Right lobe of liver (tissue), 6 donors: ENCODE results near the gene HMGN4. TPM values are rescaled to one million over a fixed set of nuclear protein-coding genes. Genes with fewer than 3 reads are reported as not detected.

Experiments
- ATAC-seq, 4 donors: fragments of 200-7000 bp; cut with Tn5 transposase; one replicate each; pipeline ENCODE4 v1.9.1; 2020; ENCODE audit warnings: mild to moderate bottlenecking in 4 of 4, moderate library complexity in 4 of 4
- DNase-seq, 3 donors: peaks; one replicate each; pipeline ENCODE4 v3.0.0-alpha.2; 2020
- H3K27ac ChIP-seq, 3 donors: fragments of 200-600 bp; one replicate each; pipeline ENCODE4 v1.8.0; 2022
- H3K27me3 ChIP-seq, 2 donors: fragments of 200-600 bp; one replicate each; pipeline ENCODE4 v1.8.0; 2022
- H3K36me3 ChIP-seq, 4 donors: fragments of 200-600 bp; sonication (generic) in 1 of 4; one replicate each; pipeline versions ENCODE4 v1.5.1 to v1.8.0; 2017 to 2022; ENCODE audit warnings: control low read depth in 1 of 4
- H3K4me1 ChIP-seq, 4 donors: fragments of 200-600 bp; sonication (generic) in 1 of 4; one replicate each; pipeline versions ENCODE4 v1.5.1 to v1.8.0; 2017 to 2022; ENCODE audit warnings: control low read depth in 1 of 4
- H3K4me3 ChIP-seq, 3 donors: fragments of 200-600 bp; one replicate each; pipeline ENCODE4 v1.8.0; 2022
- H3K9me3 ChIP-seq, 4 donors: fragments of 200-600 bp; sonication (generic) in 1 of 4; one replicate each; pipeline versions ENCODE4 v1.5.1 to v1.8.0; 2017 to 2022; ENCODE audit warnings: control low read depth in 1 of 4
- CTCF ChIP-seq, 4 donors: fragments of 200-600 bp in 3 of 4; fragments of 450-650 bp in 1 of 4; IDR thresholded peaks; one replicate each; pipeline versions ENCODE4 v1.5.1 to v1.8.0; 2016 to 2022; ENCODE audit warnings: antibody characterized with exemption in 4 of 4, mild to moderate bottlenecking in 2 of 4
- POLR2A ChIP-seq: fragments of 450-650 bp; IDR thresholded peaks from one replicate; pipeline ENCODE4 v1.6.1; 2017; ENCODE audit warnings: antibody characterized with exemption, mild to moderate bottlenecking
- WGBS: methylation state at CpG from one replicate; pipeline ENCODE4 v1.1.6; 2018; ENCODE audit warnings: low coverage, low lambda C conversion rate; ENCODE audit not compliant: insufficient coverage; ENCODE audit errors: missing lambda C conversion rate; 5-methylcytosine and 5-hydroxymethylcytosine counted together
- intact Hi-C, 2 donors: fragments of 100-400 bp; cut with DNase I; formaldehyde crosslinking; loops; one replicate each; pipeline versions ENCODE4 v1.11.2 to v1.14.1; 2022
- total RNA-seq, 6 experiments: library from RNA; depleted of rRNA in 2 of 6; stranded (reverse); fragments of >200 nt in 2 of 6; fragmentation: NEBNext Ultra II Directional in 3 of 6; extraction: Animal tissue kit (Norgen Biotek cat#: 25700) in 3 of 6; gene quantifications; one replicate each; pipeline versions ENCODE4 v1.1.0 to v1.2.4, GENCODE V29; 2016 to 2023
- donor health status: DM: no; HTN: yes; CAD: no.
- donor health status: DM: no; HTN: no; CAD: no.
- donor health status: DM: no; HTN: no; CAD: no.
- donor health status: DM: no; HTN: yes; CAD: no.
- donor health status: DM: no; HTN: yes; CAD: no.

HMGN4 gene
- total RNA-seq, 6 experiments from 2014 or later, result 5.8 to 13.2 (median 9.1) TPM

- 4% methylated on average over 1 of the region's 1 CpG for WGBS
- H3K27ac ChIP-seq, result peak overlapping the region in 1 of 3 donors; percentile 9
- H3K9me3 ChIP-seq, result no peaks in the 10 kb centered on the region
- no peak for TF ChIP-seq CTCF (IDR thresholded peaks at IDR 0.05)
- TF ChIP-seq POLR2A, result no peak
- peak overlapping the region in 1 of 3 donors; percentile 16 for H3K4me3 ChIP-seq
- H3K4me1 ChIP-seq, result peaks cover 0 to 18% (median 8%) of the 10 kb centered on the region in 4 donors
- no peaks in the 10 kb centered on the region for H3K36me3 ChIP-seq
- ATAC-seq (no peak), DNase-seq (no peak)
- H3K27me3 ChIP-seq, result peaks cover 0 to 3% of the 10 kb centered on the region in 2 donors
- intact Hi-C loops, result no loop called here
These were observed 16.2 kb downstream of the HMGN4 start for GRCh38 chr6:26554447-26554696.

DNA sequence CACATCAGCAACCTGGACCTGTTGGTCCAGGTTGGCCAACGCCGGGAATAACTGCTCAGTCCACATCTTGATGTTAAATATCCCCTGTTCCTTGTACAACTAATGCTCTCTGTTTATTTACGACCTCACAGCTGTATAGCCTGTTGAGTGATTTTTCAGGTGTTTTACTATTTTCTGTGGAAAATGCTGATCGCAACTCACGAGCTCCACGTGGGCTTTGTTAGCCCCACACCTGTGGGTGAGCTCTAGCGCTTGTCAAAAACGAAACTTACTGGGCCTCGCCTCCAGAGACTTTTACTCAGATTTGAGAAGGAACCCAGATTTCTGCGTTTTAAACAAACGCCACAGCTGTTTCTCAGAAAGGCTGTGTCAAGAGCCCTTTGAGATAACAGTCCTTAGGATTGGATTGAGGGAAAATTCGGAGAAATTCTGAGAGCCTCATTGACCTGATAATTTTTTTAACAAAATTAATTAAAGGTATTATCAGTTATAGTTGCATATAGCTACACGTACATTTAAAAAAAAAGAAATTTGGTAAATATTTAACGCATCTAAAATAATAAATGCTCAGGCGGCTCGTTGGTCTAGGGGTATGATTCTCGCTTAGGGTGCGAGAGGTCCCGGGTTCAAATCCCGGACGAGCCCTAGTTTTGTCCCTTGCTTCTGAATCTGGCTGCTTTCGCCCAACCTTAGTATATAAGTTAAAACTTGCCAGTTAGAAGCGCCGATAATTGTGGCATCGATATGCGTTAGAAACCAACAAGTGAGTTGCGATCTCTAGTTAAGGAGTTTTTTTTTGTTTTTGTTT is 16.7 kb downstream of the HMGN4 start:
- WGBS, result 6% methylated on average over 27 of the region's 27 CpGs
- Histone ChIP-seq H3K4me1 (peaks cover 0 to 18% (median 8%) of the 10 kb centered on the region in 4 donors), H3K27me3 (peaks cover 0 to 3% of the 10 kb centered on the region in 2 donors), H3K9me3 (no peaks in the 10 kb centered on the region), H3K36me3 (no peaks in the 10 kb centered on the region), H3K4me3 (peak overlapping the region in 2 of 3 donors; percentile 4 to 16), H3K27ac (peak overlapping the region in 1 of 3 donors; percentile 9)
- intact Hi-C loops, result no loop called here
- no peak for DNase-seq
- TF ChIP-seq CTCF (IDR thresholded peaks at IDR 0.05) (no peak), POLR2A (no peak)
- ATAC-seq, result peak in 2 of 4 donors; percentile 13 to 16

- no peak overlapping the region for H3K27ac ChIP-seq
- no peaks in the 10 kb centered on the region for H3K36me3 ChIP-seq
- peaks cover 0 to 18% (median 8%) of the 10 kb centered on the region in 4 donors for H3K4me1 ChIP-seq
- no peak for DNase-seq
- H3K27me3 ChIP-seq, result no peaks in the 10 kb centered on the region
- intact Hi-C loops, result no loop called here
- WGBS, result 45% methylated on average over 19 of the region's 19 CpGs
- no peak overlapping the region for H3K4me3 ChIP-seq
- TF ChIP-seq POLR2A, result no peak
- TF ChIP-seq CTCF (IDR thresholded peaks at IDR 0.05), result no peak
- ATAC-seq, result no peak
- H3K9me3 ChIP-seq, result no peaks in the 10 kb centered on the region
These were observed 17.5 kb downstream of the HMGN4 start for GRCh38 chr6:26555505-26556262.

- DNase-seq (no peak), ATAC-seq (peak in 1 of 4 donors; percentile 4)
- H3K27ac ChIP-seq, result no peak overlapping the region
- WGBS, result 30% methylated on average over 15 of the region's 16 CpGs
- H3K36me3 ChIP-seq, result no peaks in the 10 kb centered on the region
- intact Hi-C loops, result no loop called here
- H3K9me3 ChIP-seq, result no peaks in the 10 kb centered on the region
- no peaks in the 10 kb centered on the region for H3K27me3 ChIP-seq
- peaks cover 0 to 18% (median 8%) of the 10 kb centered on the region in 4 donors for H3K4me1 ChIP-seq
- no peak for TF ChIP-seq CTCF (IDR thresholded peaks at IDR 0.05)
- TF ChIP-seq POLR2A, result no peak
- H3K4me3 ChIP-seq, result no peak overlapping the region
These were observed 18.3 kb downstream of the HMGN4 start for GRCh38 chr6:26556263-26557070.
